ENCODE data around the gene NEAT1. TPM values are rescaled to one million over a fixed set of nuclear protein-coding genes. Genes with fewer than 3 reads are reported as not detected.

NEAT1 gene
- total and polyA plus RNA-seq, 2 of the 8 experiments (the other 6 are each of a cell fraction or from before 2014, with no cell fraction given), result 2.4 to 10.7 TPM

GRCh38 chr11:65479184-65480145, 56.9 kb downstream of the NEAT1 start:
- Histone ChIP-seq H3K4me1 (replicated peaks in 1 of 4; ENCODE audit: control insufficient read depth in 3 of 4, insufficient read depth in 4 of 4, low read length in 3 of 4) (peaks cover 0 to 20% (median 16%) of the 10 kb centered on the region in 4 experiments; a peak in 5 of 7 replicates), H3K18ac (ENCODE audit: extremely low read depth, low read length) (no peak overlapping the region; the same call in 1 of the 2 replicates), H3K4me2 (ENCODE audit: insufficient read depth in 1 of 2, low read depth in 2 of 2, low read length in 2 of 2) (peak overlapping the region in 1 of 2 experiments; percentile 4; a peak in 3 of 4 replicates), H3K36me3 (ENCODE audit: control insufficient read depth in 2 of 4, insufficient read depth in 4 of 4, low read length in 3 of 4) (no peaks in the 10 kb centered on the region), H3K4me3 (ENCODE audit: extremely low read depth in 1 of 4, insufficient read depth in 2 of 4, low read depth in 3 of 4, low read length in 4 of 4) (no peak overlapping the region), H3K27me3 (replicated peaks in 1 of 4; ENCODE audit: control insufficient read depth in 3 of 4, extremely low read depth in 1 of 4, insufficient read depth in 3 of 4, low read length in 3 of 4) (no peaks in the 10 kb centered on the region), H3K9me3 (ENCODE audit: insufficient read depth in 2 of 2, low read depth in 1 of 2, low read length in 1 of 2) (no peaks in the 10 kb centered on the region), H4K20me1 (replicated peaks in 1 of 2; ENCODE audit: control insufficient read depth in 1 of 2, insufficient read depth in 2 of 2, low read length in 2 of 2) (no peaks in the 10 kb centered on the region), H2AK5ac (ENCODE audit: low read depth, low read length) (no peak overlapping the region; the same call in 1 of the 2 replicates), H4K91ac (replicated peaks; ENCODE audit: insufficient read length, low read length) (peak overlapping the region; percentile 41), H3K23me2 (ENCODE audit: low read depth, low read length) (peaks cover 9% of the 10 kb centered on the region), H3K9ac (replicated peaks in 1 of 4; ENCODE audit: extremely low read depth in 1 of 4, low read depth in 3 of 4, low read length in 3 of 4) (peak overlapping the region in 1 of 4 experiments; percentile 8; a peak in 1 of 7 replicates), H3K27ac (ENCODE audit: low read depth, low read length) (no peak overlapping the region), H2BK15ac (ENCODE audit: low read length) (peak overlapping the region; percentile 74; the same call in 1 of the 2 replicates), H4K5ac (ENCODE audit: insufficient read length, low read depth, low read length) (no peak overlapping the region), H3K23ac (ENCODE audit: insufficient read length) (no peak overlapping the region), H3K4ac (replicated peaks; ENCODE audit: insufficient read length, low read depth, low read length) (no peak overlapping the region), H2BK120ac (replicated peaks; ENCODE audit: low read depth, low read length) (peak overlapping the region; percentile 4), H3K79me1 (ENCODE audit: low read depth, low read length) (peaks cover 3% of the 10 kb centered on the region; the same call in 1 of the 2 replicates), H2BK12ac (ENCODE audit: low read depth, low read length) (peak overlapping the region; percentile 86), H2BK5ac (ENCODE audit: low read depth, low read length) (peak overlapping the region; percentile 76; the same call in 1 of the 2 replicates), H4K8ac (ENCODE audit: extremely low read depth, insufficient read depth, low read length) (0 out of 2 replicates have a peak overlapping the region, but pooled peaks have one; percentile 58), H3K14ac (ENCODE audit: insufficient read length) (no peak overlapping the region), H3K56ac (replicated peaks; ENCODE audit: insufficient read length, low read depth, low read length) (no peak overlapping the region), H3K79me2 (ENCODE audit: control insufficient read depth in 1 of 2, insufficient read depth in 2 of 2, low read length in 2 of 2) (0 out of 4 replicates have a peak, but pooled peaks cover 0 to 7% of the 10 kb centered on the region in 2 experiments), H2BK20ac (ENCODE audit: low read length) (peak overlapping the region; percentile 28), H2AFZ (ENCODE audit: low read length) (no peak overlapping the region)
- WGBS, 2 experiments (ENCODE audit: extremely low coverage in 1 of 2, insufficient coverage in 1 of 2, insufficient read length in 1 of 2, insufficient replicate concordance in 2 of 2, low coverage in 1 of 2, low lambda C conversion rate in 2 of 2, missing lambda C conversion rate in 1 of 2), result 61% methylated on average over 11 of the region's 11 CpGs; no CpG with 5 or more reads in 1 of the 2 experiments
- ChIA-PET CTCF (ENCODE audit: partially characterized antibody) (interaction anchor here (0.6 to 26.0 kb wide), 22 partner anchors 10 to 367 kb away, joined by 3 to 809 read pairs (median 4); partner anchors contain the start of genes MALAT1, NEAT1, TIGD3 and TM7SF2), POLR2A (ENCODE audit: partially characterized antibody) (interaction anchor here (0.6 to 26.0 kb wide), 10 partner anchors 8 to 164 kb away, joined by 3 to 1447 read pairs (median 4); partner anchors contain the start of genes MALAT1 and NEAT1)
- DNase-seq (ENCODE audit: low read depth in 1 of 2, low spot score in 2 of 2) (peak in 1 of 2 experiments; percentile 66), FAIRE-seq (no peak)
- TF ChIP-seq POLR2AphosphoS5 (IDR thresholded peaks at IDR 0.05; ENCODE audit: low read depth, low read length) (no peak), RAD21 (IDR thresholded peaks at IDR 0.05 in 1 of 2, conservative IDR thresholded peaks at IDR 0.05 in 1 of 2; ENCODE audit: low read depth in 2 of 2, low read length in 2 of 2) (peak; percentile 51 to 66), MAX (IDR thresholded peaks at IDR 0.05) (peak; percentile 18; the same call in 1 of the 2 replicates), CTCF (IDR thresholded peaks at IDR 0.05; ENCODE audit: control extremely low read depth in 1 of 3, insufficient read depth in 1 of 3, low read depth in 1 of 3, low read length in 3 of 3) (peak; percentile 54 to 63 (median 55))

Measured in H1 (cell line).